ENCODE results near the gene SLFN12.

- TF ChIP-seq CTCF (IDR thresholded peaks at IDR 0.05) (no peak), CEBPB (IDR thresholded peaks at IDR 0.05) (no peak), TP53 (CRISPR knock-in tag; IDR thresholded peaks at IDR 0.05) (no peak), ELK1 (IDR thresholded peaks at IDR 0.05; ENCODE audit: low read depth, low read length) (no peak), MAX (IDR thresholded peaks at IDR 0.05) (no peak), NFE2L2 (conservative IDR thresholded peaks at IDR 0.05; ENCODE audit: low read length) (no peak), POLR2AphosphoS2 (conservative IDR thresholded peaks at IDR 0.05; ENCODE audit: low read length) (no peak), CBX8 (IDR thresholded peaks at IDR 0.05) (no peak)
These were observed 24.8 kb downstream of the SLFN12 start for GRCh38 chr17:35407531-35407930.
